GM12872 (cell line): ENCODE results near the gene BSCL2.

ENCODE experiments used
- CTCF ChIP-seq: IDR thresholded peaks from 3 replicates; pipeline ENCODE4 v1.5.1; 2011; ENCODE audit warnings: low read depth, mild to moderate bottlenecking, low read length, moderate library complexity; ENCODE audit not compliant: insufficient read depth

BSCL2 gene

GRCh38 chr11:62713343-62713742 is 6.1 kb upstream of the BSCL2 start:
- no peak for TF ChIP-seq CTCF

GRCh38 chr11:62712861-62713260 is 5.6 kb upstream of the BSCL2 start:
- no peak for TF ChIP-seq CTCF

- no peak for TF ChIP-seq CTCF
Observed at GRCh38 chr11:62712276-62712812, 5.1 kb upstream of the BSCL2 start.

- TF ChIP-seq CTCF = no peak
Observed at GRCh38 chr11:62710001-62710345, 2.7 kb upstream of the BSCL2 start.

GRCh38 chr11:62709247-62710000 is 2.2 kb upstream of the BSCL2 start:
- TF ChIP-seq CTCF = no peak

- no peak for TF ChIP-seq CTCF
Observed at GRCh38 chr11:62708793-62709192, 1.6 kb upstream of the BSCL2 start.

GRCh38 chr11:62708392-62708791 is 1.2 kb upstream of the BSCL2 start:
- no peak for TF ChIP-seq CTCF

- no peak for TF ChIP-seq CTCF
Observed at GRCh38 chr11:62706850-62707247, 375 bp downstream of the BSCL2 start.
